Smooth muscle cell of the brain vasculature (primary cell): ENCODE measurements around the gene GCFC2.
"Not testable (repeated sequence)": the region's sequence is repeated elsewhere in the genome, so short reads cannot be mapped to it uniquely, and the experiment has no call there.

Source experiments
- DNase-seq: peaks from one replicate; pipeline ENCODE4 v3.0.0-alpha.2; 2012; ENCODE audit warnings: low read depth, low spot score

GCFC2 gene

GRCh38 chr2:75710577-75711253 is at the start of gene GCFC2:
TSS of gene GCFC2 (minus strand) at chr2:75710915. CDS start at chr2:75710855, 60 bp downstream.
- peak; percentile 74 for DNase-seq

GRCh38 chr2:75752828-75753227 is 42.1 kb upstream of the GCFC2 start:
- DNase-seq: no peak

GRCh38 chr2:75751824-75752468 is 41.2 kb upstream of the GCFC2 start:
- DNase-seq: no peak

- DNase-seq: no peak
These were observed 40.6 kb upstream of the GCFC2 start for GRCh38 chr2:75751360-75751759.

GRCh38 chr2:75737961-75738360 is 27.2 kb upstream of the GCFC2 start:
- DNase-seq: no peak

GRCh38 chr2:75736276-75736675 is 25.6 kb upstream of the GCFC2 start:
- no peak for DNase-seq

- DNase-seq: no peak
These were observed 19.1 kb upstream of the GCFC2 start for GRCh38 chr2:75729861-75730260.

- no peak for DNase-seq
These were observed 18.1 kb upstream of the GCFC2 start for GRCh38 chr2:75728614-75729419.

- DNase-seq: no peak
These were observed 12.0 kb upstream of the GCFC2 start for GRCh38 chr2:75722687-75723086.

- DNase-seq: no peak
These were observed 9.8 kb upstream of the GCFC2 start for GRCh38 chr2:75720525-75720924.

GRCh38 chr2:75719616-75720015 is 8.9 kb upstream of the GCFC2 start:
- no peak for DNase-seq

GRCh38 chr2:75716406-75716805 is 5.7 kb upstream of the GCFC2 start:
- no peak for DNase-seq

GRCh38 chr2:75711590-75711989 is 875 bp upstream of the GCFC2 start:
- DNase-seq: not testable (repeated sequence)

- no peak for DNase-seq
These were observed 517 bp downstream of the GCFC2 start for GRCh38 chr2:75710220-75710576.

- no peak for DNase-seq
These were observed 1.4 kb downstream of the GCFC2 start for GRCh38 chr2:75709297-75709696.

GRCh38 chr2:75707901-75708300 is 2.8 kb downstream of the GCFC2 start:
- DNase-seq: no peak

GRCh38 chr2:75705921-75706320 is 4.8 kb downstream of the GCFC2 start:
- DNase-seq: no peak

- no peak for DNase-seq
These were observed 7.0 kb downstream of the GCFC2 start for GRCh38 chr2:75703589-75704287.

- DNase-seq: no peak
These were observed 8.1 kb downstream of the GCFC2 start for GRCh38 chr2:75702593-75702992.

- DNase-seq: no peak
These were observed 11.8 kb downstream of the GCFC2 start for GRCh38 chr2:75698918-75699317.

GRCh38 chr2:75688196-75688595 is 22.5 kb downstream of the GCFC2 start:
- no peak for DNase-seq

GRCh38 chr2:75683430-75683829 is 27.3 kb downstream of the GCFC2 start:
- not testable (repeated sequence) for DNase-seq
